NT2/D1 (cell line): ENCODE measurements around the gene CDK3.
A peak's percentile ranks its signal among the peaks of the same experiment; 100 is the strongest.

Experiments used
- DNase-seq: peaks from one replicate; pipeline ENCODE4 v3.0.0-alpha.2; 2011; ENCODE audit warnings: low read depth, low spot score
- H3K27me3 ChIP-seq: 2 replicates; pipeline ENCODE4 v1.6.0; 2011; ENCODE audit warnings: mild to moderate bottlenecking; ENCODE audit not compliant: insufficient read length, insufficient read depth
- H3K36me3 ChIP-seq: 2 replicates; pipeline ENCODE4 v1.6.1; 2011; ENCODE audit warnings: mild to moderate bottlenecking, low read length, mixed read lengths; ENCODE audit not compliant: insufficient read depth, insufficient read length
- H3K4me1 ChIP-seq: 2 replicates; pipeline ENCODE4 v1.5.1; 2011; ENCODE audit not compliant: insufficient read depth, insufficient read length
- H3K4me3 ChIP-seq: 2 replicates; pipeline ENCODE4 v1.5.1; 2011; ENCODE audit warnings: low read depth; ENCODE audit not compliant: insufficient read length
- H3K9ac ChIP-seq: 2 replicates; pipeline ENCODE4 v1.6.0; 2011; ENCODE audit warnings: low read depth; ENCODE audit not compliant: insufficient read length
- H3K9me3 ChIP-seq: 2 replicates; pipeline ENCODE4 v1.5.1; 2011; ENCODE audit warnings: mild to moderate bottlenecking, low read length; ENCODE audit not compliant: insufficient read depth
- SUZ12 ChIP-seq: IDR thresholded peaks from 2 replicates; pipeline ENCODE4 v1.6.1; 2011; ENCODE audit not compliant: insufficient read length, insufficient read depth; ENCODE audit errors: extremely low read depth
- YY1 ChIP-seq: IDR thresholded peaks from 2 replicates; pipeline ENCODE4 v1.6.1; 2011; ENCODE audit not compliant: insufficient read length, insufficient read depth
- ZNF274 ChIP-seq: IDR thresholded peaks from 2 replicates; pipeline ENCODE4 v1.6.1; 2011; ENCODE audit warnings: mild to moderate bottlenecking, low read depth, low read length

Gene CDK3

GRCh38 chr17:76009969-76010661, 9.5 kb downstream of the CDK3 start:
- no peaks in the 10 kb centered on the region for H3K9me3 ChIP-seq
- H3K4me3 ChIP-seq, result no peak overlapping the region
- H3K4me1 ChIP-seq, result peaks cover 18% of the 10 kb centered on the region
- no peak for DNase-seq
- TF ChIP-seq YY1, result no peak
- no peak for TF ChIP-seq SUZ12
- no peak for TF ChIP-seq ZNF274
- H3K36me3 ChIP-seq, result peaks cover 15% of the 10 kb centered on the region
- peaks cover 6% of the 10 kb centered on the region for H3K27me3 ChIP-seq
- no peak overlapping the region for H3K9ac ChIP-seq

DNA sequence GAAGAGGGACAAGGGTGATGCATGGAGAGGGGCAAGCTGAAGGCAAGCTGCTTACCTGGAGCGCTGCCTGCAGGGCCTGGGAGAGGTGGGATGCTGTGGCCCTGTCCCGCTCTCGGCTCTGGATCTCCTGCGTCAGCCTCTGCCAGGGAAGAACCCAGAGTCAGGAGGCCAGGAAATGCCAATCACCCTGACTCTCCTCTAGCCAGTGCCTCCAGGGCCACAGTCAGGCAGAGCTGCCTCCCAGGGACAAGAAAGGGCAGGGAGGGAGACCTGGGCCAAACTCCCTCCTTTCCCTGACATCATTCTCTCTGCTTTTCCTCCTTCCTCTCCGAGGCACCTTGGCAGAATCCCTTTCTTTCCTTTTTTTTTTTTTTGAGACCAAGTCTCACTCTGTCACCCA, 11.3 kb downstream of the CDK3 start:
- Histone ChIP-seq H3K27me3 (peaks cover 10% of the 10 kb centered on the region), H3K4me3 (no peak overlapping the region), H3K36me3 (peaks cover 4% of the 10 kb centered on the region), H3K4me1 (peaks cover 11% of the 10 kb centered on the region), H3K9me3 (no peaks in the 10 kb centered on the region), H3K9ac (no peak overlapping the region)
- TF ChIP-seq ZNF274 (no peak), SUZ12 (no peak), YY1 (no peak)
- DNase-seq, result no peak

GRCh38 chr17:76013377-76013932, 12.8 kb downstream of the CDK3 start:
- no peak for DNase-seq
- H3K4me3 ChIP-seq, result no peak overlapping the region
- H3K36me3 ChIP-seq, result no peaks in the 10 kb centered on the region
- TF ChIP-seq ZNF274 (no peak), SUZ12 (no peak), YY1 (no peak)
- peak overlapping the region; percentile 24 for H3K9ac ChIP-seq
- peaks cover 11% of the 10 kb centered on the region for H3K4me1 ChIP-seq
- H3K9me3 ChIP-seq, result no peaks in the 10 kb centered on the region
- H3K27me3 ChIP-seq, result peaks cover 10% of the 10 kb centered on the region

GRCh38 chr17:76014100-76014924, 13.7 kb downstream of the CDK3 start:
- peaks cover 11% of the 10 kb centered on the region for H3K4me1 ChIP-seq
- H3K4me3 ChIP-seq, result no peak overlapping the region
- no peak for TF ChIP-seq ZNF274
- no peak for TF ChIP-seq SUZ12
- TF ChIP-seq YY1, result no peak
- peak; percentile 74 for DNase-seq
- no peaks in the 10 kb centered on the region for H3K36me3 ChIP-seq
- no peaks in the 10 kb centered on the region for H3K9me3 ChIP-seq
- peaks cover 10% of the 10 kb centered on the region for H3K27me3 ChIP-seq
- H3K9ac ChIP-seq, result peak overlapping the region; percentile 24

GRCh38 chr17:76014925-76015261, 14.2 kb downstream of the CDK3 start:
- Histone ChIP-seq H3K27me3 (peaks cover 10% of the 10 kb centered on the region), H3K4me3 (no peak overlapping the region), H3K9me3 (no peaks in the 10 kb centered on the region), H3K36me3 (no peaks in the 10 kb centered on the region), H3K4me1 (peaks cover 11% of the 10 kb centered on the region), H3K9ac (peak overlapping the region; percentile 43)
- TF ChIP-seq ZNF274 (no peak), YY1 (no peak), SUZ12 (no peak)
- DNase-seq, result no peak

DNA sequence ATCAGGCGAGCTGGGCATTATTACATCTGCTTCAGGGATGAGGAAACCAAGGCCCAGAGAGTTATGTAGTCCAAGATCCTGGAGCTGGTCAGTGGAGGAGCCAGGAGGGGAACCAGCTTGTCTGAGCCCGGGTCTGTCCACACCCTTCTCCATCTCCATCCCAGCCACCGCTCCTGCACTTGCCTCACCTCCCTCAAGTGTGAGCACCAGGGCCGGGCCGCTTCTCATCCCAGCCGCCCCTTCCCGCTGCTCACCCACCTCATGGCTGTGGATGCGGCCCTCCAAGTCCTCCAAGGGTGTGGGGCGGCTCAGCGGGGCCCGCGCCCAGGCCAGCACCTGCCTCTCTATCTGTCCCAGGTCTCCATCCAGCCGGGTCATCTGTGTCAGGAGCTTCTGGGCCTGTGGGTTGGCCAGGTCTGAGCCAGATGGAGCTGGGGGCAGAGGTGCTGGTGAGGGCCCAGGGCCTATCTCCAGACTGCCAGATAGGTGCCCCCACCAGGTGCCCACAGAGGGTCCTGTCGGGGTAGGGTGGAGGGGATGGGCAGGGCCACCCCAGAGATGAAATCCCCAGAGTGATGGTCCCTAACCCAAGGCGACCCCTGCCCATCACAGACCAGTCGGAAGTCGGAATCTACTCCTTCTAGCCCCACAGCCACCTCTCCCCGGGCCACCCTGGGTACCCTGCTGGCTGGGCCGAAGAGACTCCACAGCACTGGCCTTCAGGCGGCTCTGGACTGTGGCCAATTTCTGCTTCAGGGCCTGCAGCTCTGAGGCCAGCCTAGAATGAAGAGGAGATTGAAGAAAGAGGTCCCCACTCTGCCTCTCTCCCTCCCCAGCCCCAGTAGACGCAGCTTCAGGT, 17.1 kb downstream of the CDK3 start:
- no peaks in the 10 kb centered on the region for H3K36me3 ChIP-seq
- TF ChIP-seq ZNF274 (no peak), YY1 (no peak), SUZ12 (no peak)
- H3K9ac ChIP-seq, result no peak overlapping the region
- no peak overlapping the region for H3K4me3 ChIP-seq
- H3K27me3 ChIP-seq, result peaks cover 10% of the 10 kb centered on the region
- peaks cover 11% of the 10 kb centered on the region for H3K4me1 ChIP-seq
- no peak for DNase-seq
- no peaks in the 10 kb centered on the region for H3K9me3 ChIP-seq
